ENCODE measurements around the gene EPHX1.

EPHX1 gene

GRCh38 chr1:225842788-225843425, 33.0 kb downstream of the EPHX1 start:
- no peak for DNase-seq (ENCODE audit: low read depth in 3 of 3)

DNA sequence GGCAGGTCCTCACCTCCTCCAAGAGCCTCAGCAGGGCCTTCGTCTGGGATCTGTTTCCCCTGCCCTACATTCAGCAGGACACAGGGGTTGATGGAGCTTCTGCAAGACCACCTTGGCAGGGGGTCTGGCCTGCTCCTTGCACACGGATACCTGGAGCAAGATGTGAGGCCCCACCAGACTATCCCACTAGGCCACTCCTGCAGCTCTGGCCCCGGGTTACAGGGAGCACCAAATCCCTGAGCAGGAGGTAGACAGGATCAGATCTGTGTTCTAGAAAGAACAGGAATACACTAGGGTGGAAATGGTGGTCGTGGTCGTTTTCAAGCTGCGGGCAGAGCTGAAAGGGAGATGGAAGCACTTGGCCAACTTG, 33.5 kb downstream of the EPHX1 start:
- no peak for DNase-seq (ENCODE audit: low read depth in 3 of 3)

DNA sequence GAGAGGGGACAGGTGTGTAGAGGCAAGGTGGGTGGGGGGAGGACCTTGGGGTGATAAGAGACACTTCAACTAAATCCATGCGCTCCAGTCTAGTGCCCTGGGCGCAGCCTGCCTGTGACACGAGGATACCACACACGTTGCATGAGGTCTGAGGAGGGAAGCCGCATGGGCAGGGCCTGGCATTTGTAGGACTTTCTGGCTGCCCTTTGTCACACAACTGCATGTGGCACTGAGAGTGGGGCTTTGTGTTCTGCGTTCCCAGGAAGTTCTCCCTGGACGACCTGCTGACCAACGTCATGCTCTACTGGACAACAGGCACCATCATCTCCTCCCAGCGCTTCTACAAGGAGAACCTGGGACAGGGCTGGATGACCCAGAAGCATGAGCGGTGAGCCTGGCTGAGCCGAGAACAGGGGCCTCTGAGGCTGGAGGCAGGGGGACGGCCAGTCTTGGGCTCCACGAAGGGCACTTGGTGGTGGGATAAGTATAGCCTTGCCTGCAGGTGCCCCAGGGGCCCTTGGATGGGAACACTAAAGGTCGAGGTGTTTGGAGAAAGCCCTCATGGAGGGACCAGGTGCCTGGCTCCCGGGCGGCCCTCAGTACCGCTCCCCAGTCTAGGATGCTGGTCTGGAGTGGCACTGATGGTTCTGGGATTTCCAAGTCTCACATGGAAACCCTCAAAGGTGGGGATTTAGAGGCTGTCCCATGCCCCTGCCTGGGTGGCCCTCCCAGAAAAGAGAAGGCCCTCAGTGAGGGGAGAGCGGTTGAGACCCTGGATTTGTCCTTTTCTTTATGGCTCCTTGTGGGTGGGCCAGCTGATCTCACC, 34.5 kb downstream of the EPHX1 start:
- no peak for DNase-seq (ENCODE audit: low read depth in 3 of 3)

GRCh38 chr1:225845097-225845496, 35.2 kb downstream of the EPHX1 start:
- no peak for DNase-seq (ENCODE audit: low read depth in 3 of 3)

GRCh38 chr1:225845571-225846259, 35.8 kb downstream of the EPHX1 start:
- no peak for DNase-seq (ENCODE audit: low read depth in 3 of 3)

DNA sequence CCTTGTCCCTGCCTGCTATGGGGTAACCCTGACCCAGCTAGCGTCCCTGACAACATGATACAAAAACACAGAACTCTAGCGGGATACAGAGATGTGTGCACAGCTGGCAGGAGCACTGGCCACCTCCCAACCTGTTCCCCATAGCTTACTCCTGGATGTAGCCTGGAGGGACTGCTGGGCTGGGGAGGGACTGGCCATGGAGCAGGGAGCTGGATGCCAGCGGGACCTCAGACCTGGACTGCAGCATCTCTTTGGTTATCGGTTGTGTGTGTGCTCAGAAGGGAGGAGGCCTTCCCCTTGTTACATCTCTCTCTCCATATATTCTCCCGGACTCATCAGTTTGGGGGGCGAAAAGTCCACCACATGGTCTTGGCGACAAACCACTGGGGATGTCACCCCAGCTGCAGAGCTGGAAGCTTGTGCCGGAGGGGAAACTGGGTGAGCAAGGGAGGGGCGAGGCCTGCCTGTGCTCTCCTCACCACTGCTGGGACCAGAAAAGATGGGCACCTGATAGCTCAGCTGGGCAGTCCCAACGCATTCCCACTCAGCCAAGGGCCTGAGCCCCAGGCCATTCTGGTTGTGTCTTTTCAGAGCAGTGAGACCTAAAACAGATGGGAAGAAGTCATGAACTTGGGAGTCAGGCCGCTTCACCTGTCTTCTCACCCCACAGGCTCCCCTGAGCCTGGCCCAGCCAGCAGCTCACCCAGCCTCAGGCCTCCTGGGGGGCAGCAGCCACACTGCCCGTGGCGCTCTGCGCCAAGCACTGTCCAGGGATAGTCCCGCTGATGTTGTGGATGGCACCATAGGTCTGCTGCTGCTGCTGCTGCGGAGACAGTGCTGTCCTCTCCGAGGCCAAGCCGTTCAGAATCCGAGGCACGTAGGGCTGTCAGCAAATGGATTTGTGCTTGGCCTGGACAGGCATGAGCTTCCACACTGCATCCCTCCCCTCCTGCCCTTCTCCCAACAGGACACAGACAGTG, 36.7 kb downstream of the EPHX1 start:
- no peak for DNase-seq (ENCODE audit: low read depth in 3 of 3)

- no peak for DNase-seq (ENCODE audit: low read depth in 3 of 3)
Observed at GRCh38 chr1:225847610-225848009, 37.7 kb downstream of the EPHX1 start.

DNA sequence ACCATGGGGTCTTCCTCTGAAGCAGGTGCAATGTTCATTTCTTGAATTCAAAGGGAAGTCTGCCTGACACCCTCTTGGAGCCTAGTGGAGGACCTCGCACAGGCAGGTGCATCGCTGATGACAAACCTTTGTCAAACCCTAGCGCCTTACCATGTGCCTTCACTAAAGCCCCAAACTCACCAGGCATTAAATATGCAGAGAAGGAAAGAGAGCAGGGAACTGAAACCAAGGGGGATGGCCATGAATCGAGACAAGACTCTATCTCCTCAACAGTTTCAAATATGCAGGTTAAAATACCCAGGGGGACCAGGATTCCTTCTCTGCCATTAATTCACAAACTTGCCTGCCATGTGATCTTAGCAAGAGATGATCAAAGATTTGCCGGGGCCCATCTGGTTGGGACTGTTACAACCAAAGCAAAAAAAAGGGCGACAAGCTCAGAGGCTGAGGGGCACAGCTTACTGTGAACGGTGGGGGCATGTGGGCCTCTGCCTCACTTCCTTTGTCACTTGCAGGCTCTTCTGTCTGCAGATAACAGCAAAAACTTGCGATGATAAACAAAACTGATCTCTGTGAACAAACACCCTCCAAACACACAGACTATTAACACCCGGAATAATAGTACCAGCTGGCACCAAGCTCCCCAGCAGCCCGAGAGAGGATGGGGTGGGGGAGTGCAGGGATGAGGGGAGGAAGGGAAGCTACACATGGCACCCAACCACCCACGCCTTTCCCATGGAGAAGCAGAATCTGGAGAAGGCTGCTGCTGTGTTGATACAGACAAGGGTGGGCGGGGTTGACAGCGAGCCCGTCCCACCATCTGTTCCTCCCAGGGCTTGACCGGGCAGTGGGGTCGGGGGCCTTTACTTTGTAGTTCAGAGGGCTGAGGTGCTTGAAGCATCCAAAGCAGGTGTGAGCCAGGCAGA, 38.4 kb downstream of the EPHX1 start:
- no peak for DNase-seq (ENCODE audit: low read depth in 3 of 3)

- DNase-seq (ENCODE audit: low read depth in 3 of 3) = no peak
Observed at GRCh38 chr1:225849925-225850324, 40.0 kb downstream of the EPHX1 start.

DNA sequence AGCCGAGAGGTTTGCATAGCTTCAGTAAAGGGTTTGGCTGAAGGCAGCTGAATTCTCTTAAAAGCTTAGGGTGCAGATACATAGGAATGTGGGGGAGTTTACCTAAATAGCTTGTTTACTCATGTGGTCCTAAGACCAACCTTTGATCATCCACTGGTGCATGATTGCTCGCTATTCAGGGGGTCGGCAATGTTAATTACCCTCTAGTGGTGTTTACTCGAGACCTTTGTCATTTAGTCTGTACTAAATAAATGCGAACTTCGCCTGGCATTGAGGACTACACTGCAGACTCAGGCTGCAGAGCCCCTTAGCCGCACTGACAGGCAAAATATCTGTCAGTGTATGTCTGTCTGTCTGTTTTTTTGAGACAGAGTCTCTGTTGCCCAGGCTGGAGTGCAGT, 40.4 kb downstream of the EPHX1 start:
- no peak for DNase-seq (ENCODE audit: low read depth in 3 of 3)

DNA sequence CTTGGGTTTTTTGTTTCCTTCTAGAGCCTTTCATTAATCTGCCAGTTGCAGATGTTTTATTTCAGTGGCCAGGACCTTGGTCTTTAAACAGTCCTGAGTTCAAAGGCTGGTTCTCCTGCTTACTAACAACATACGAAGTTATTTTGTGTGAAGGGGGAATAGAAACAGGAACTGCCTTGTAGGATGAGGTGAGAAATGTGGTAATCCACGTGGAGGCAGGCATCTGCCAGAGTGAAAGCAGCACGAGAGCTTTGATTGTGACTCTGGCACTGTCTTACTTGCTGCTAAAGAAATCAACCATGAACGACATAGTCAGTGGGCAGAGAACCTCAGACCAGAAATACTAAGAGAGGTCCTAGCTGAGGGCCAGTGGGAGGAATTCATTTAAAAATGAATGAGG, 41.9 kb downstream of the EPHX1 start:
- no peak for DNase-seq (ENCODE audit: low read depth in 3 of 3)

- no peak for DNase-seq (ENCODE audit: low read depth in 3 of 3)
Observed at GRCh38 chr1:225852413-225853124, 42.6 kb downstream of the EPHX1 start.

DNA sequence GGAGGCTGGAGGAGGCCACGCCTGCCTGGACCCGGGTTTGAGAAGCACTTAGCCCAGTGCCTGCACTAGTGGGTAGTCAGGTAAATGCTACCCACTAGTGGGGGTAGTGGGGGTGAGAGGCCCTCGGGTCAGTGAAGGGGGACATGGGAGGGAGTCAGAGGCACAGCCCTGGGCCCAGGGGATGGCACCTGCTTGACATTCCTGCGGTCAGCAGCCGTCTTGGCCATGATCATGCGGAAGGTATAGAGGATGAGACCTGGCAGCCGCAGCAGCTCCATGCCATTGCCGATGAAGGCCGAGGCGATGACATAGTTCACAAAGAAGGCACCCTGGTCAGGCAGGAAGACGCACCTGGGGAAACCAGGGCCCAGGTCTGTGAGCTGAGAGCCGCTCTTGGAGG, 43.5 kb downstream of the EPHX1 start:
- DNase-seq (ENCODE audit: low read depth in 3 of 3) = no peak

- no peak for DNase-seq (ENCODE audit: low read depth in 3 of 3)
Observed at GRCh38 chr1:225855503-225856300, 45.8 kb downstream of the EPHX1 start.

DNA sequence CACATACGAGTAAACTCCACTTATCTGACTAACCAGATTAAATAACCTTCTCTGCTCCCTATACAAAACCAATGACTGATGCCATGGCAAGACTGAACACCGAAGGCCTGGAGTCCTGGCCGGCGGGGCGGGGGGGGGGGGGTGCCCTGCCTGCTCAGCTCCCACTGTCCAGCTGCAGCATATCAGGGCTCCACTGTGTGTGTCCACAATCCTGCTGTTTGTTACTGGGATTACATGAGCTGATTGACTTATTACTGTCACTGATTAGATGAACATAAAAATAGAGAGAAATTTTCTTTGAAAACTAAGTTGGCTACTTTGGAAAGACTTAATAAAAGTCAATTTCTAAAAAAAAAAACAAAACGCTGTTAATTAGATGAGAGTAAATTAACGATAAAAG, 47.3 kb downstream of the EPHX1 start:
- no peak for DNase-seq (ENCODE audit: low read depth in 3 of 3)

- no peak for DNase-seq (ENCODE audit: low read depth in 3 of 3)
Observed at GRCh38 chr1:225859151-225859550, 49.2 kb downstream of the EPHX1 start.

DNA sequence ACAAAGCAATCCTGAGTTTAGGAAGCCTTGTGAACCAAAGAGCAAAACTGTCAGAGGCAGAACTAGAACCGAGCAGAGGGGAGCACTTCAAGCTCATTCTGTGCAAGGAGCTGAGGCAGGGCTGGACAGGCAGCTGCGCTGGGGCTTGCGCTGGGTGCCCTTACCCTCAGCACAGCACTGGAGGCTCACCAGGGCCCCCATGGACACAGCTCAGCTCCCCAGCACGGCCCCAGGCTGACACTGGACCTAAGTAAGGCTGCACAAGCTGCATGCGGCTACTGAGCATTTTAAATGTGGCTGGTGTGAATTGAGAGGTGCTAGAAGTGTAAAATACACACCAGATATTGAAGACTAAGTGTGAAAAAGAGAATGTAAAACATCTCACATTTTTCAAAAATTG, 50.2 kb downstream of the EPHX1 start:
- no peak for DNase-seq (ENCODE audit: low read depth in 3 of 3)

- no peak for DNase-seq (ENCODE audit: low read depth in 3 of 3)
Observed at GRCh38 chr1:225860876-225861441, 51.0 kb downstream of the EPHX1 start.

Measured in stimulated activated CD4-positive, alpha-beta T cell treated with anti-CD3 and anti-CD28 coated beads, TNF-alpha, amount 100 ng/mL, for 4 hours (primary cell).